Vagina (tissue), 2 donors: Measurements from ENCODE around the gene PCYT2.

ENCODE experiments used
- POLR2AphosphoS5 ChIP-seq, 2 donors: sonication (generic); formaldehyde crosslinking; IDR thresholded peaks; one replicate each; pipeline ENCODE4 v1.9.0; 2017; ENCODE audit warnings: antibody characterized with exemption in 2 of 2, mild to moderate bottlenecking in 2 of 2, low read depth in 1 of 2; ENCODE audit not compliant: insufficient read depth in 1 of 2
- TF ChIP-seq, protein P1 (sequence below), 3 experiments: fragments of 450-650 bp in 2 of 3; fragments of 200-600 bp in 1 of 3; sonication (generic) in 1 of 3; IDR thresholded peaks; one replicate each; pipeline ENCODE4 v1.5.1; 2017 to 2019; ENCODE audit warnings: antibody characterized with exemption in 3 of 3, mild to moderate bottlenecking in 2 of 3, moderate library complexity in 2 of 3

DNA sequence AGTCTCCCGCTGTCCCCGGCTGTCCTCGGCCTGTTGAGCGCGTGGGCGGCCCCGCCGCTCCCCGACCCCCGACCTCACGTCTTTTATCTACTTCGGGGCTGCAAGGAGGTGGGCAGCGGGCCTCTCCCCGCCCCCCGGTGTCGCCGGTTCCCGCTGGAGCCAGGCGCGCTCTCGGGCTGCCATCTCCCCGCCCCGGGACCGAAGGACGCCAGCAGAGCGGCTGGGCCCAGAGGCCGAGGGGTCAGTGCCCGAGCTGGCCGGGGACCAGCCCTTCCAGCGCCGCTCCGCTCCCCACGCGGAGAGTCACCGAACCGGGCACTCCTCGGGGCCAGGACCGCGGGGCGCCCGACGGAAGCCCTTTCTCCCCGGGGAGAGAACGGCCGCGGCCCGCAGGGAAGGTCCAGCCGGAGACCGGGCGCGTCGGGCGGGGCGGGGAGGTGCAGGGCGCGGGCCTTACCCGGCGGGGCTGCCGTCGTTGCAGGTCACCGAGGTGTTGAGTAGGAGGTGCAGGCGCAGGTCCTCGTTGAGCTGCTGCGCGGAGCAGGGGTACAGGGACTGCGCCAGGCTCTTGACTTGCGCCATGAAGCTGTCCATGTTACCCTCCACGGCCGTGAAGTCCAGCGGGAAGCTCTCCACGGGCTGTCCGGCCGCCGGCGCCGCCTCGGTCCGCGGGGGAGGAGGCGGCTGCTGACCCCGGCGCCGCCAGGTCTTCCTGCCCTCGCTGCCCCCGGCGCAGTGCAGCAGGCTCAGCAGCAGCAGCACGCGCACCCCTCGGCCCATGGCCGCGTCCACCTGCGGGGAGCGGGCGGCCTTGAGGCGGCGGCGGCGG is 49.1 kb upstream of the PCYT2 start:
- TF ChIP-seq POLR2AphosphoS5 (IDR thresholded peaks at IDR 0.05; ENCODE audit: insufficient read depth in 1 of 2, low read depth in 1 of 2): no peak
- TF ChIP-seq, protein P1, sequence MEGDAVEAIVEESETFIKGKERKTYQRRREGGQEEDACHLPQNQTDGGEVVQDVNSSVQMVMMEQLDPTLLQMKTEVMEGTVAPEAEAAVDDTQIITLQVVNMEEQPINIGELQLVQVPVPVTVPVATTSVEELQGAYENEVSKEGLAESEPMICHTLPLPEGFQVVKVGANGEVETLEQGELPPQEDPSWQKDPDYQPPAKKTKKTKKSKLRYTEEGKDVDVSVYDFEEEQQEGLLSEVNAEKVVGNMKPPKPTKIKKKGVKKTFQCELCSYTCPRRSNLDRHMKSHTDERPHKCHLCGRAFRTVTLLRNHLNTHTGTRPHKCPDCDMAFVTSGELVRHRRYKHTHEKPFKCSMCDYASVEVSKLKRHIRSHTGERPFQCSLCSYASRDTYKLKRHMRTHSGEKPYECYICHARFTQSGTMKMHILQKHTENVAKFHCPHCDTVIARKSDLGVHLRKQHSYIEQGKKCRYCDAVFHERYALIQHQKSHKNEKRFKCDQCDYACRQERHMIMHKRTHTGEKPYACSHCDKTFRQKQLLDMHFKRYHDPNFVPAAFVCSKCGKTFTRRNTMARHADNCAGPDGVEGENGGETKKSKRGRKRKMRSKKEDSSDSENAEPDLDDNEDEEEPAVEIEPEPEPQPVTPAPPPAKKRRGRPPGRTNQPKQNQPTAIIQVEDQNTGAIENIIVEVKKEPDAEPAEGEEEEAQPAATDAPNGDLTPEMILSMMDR (IDR thresholded peaks at IDR 0.05): no peak
